IPS-11a (cell line): ENCODE data around the gene NOTCH2.

Experiments used
- H3K4me3 ChIP-seq: one replicate; pipeline ENCODE4 v1.5.1; 2013; ENCODE audit warnings: low read depth, low read length, control low read depth

NOTCH2 gene

DNA sequence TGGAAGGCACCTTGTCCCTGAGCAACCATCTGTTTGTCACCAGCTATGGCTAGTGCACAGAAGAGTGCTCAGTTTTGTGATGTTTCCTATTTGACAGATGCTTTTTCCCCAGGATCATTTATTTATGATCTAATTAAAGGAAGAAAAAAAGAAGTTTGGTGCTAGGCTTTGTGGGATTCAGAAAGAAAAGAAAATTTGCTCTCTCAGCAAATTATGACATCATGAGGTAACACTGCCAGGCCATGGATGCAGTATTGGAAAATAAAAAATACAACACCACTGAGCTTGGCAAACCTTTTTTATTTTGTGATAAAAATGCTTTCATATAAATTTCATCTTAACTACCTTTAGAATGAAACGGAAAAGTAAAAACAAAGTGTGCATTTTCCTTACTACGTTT lies 157.7 kb downstream of the NOTCH2 start:
- H3K4me3 ChIP-seq, result no peak overlapping the region

DNA sequence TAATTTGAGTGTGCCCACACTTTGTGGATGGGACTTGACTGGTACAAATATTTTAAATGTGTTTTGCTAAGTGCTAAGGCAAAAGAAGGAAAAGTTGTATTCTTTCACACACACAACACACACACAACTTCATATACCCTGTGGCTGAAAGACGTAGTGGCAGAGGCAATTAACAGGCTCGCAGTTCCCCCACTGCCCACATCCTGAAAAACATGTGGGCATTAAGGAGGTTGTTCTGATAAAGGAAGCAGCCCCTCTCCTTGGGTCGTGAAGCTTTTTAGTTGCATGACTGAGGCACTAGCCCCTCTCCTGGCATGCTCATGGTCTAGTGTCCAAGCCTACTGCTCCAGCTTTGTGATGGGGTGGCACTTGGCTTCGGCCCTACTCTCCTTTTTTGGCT lies 158.8 kb downstream of the NOTCH2 start:
- H3K4me3 ChIP-seq, result no peak overlapping the region

DNA sequence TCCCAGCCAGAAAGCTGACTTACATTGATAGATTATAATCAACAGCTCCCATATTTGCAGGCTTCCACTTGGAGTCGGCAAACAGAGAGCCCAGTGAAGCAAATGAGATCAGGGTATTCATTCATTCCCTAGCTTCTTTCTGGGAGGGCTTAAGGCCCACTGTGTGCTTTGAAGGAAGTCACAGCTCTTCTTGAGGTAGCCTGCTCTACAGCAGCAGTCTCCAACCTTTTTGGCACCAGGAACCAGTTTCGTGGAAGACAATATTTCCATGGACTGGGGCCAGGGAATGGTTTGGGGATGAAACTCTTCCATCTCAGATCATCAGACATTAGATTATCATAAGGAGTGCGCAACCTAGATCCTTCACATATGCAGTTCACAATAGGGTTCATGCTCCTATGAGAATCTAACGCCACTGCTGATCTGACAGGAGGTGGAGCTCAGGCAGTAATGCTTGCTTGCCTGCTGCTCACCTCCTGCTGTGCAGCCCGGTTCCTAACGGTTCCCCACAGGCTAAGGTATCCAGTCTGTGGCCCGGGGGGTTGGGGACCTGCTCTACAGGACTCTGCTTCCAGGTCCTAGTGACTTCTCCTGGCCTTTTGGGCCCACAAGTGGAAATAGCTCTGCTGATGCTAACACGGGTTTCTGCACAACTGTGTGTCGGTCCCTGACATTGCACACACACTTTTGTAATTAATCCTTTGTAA lies 159.4 kb downstream of the NOTCH2 start:
- H3K4me3 ChIP-seq, result no peak overlapping the region

DNA sequence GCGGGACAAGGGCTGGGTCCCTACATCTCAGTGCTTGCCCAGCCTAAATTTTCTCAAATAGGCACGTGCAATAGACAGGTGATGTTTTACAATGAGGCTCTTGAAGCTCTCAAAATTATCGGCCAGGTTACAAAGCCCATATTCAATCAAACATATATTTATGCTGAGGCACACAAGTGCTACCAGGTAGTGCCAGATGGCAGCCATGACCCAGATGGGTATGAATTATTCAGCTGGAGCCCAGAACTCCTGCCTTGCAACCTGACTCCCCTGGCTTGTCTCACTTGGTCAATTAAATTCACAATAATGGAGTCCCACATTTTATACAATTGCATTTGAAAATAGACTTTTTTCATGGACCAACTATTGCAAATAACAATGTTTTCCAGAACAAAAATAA lies 160.8 kb downstream of the NOTCH2 start:
- no peak overlapping the region for H3K4me3 ChIP-seq

DNA sequence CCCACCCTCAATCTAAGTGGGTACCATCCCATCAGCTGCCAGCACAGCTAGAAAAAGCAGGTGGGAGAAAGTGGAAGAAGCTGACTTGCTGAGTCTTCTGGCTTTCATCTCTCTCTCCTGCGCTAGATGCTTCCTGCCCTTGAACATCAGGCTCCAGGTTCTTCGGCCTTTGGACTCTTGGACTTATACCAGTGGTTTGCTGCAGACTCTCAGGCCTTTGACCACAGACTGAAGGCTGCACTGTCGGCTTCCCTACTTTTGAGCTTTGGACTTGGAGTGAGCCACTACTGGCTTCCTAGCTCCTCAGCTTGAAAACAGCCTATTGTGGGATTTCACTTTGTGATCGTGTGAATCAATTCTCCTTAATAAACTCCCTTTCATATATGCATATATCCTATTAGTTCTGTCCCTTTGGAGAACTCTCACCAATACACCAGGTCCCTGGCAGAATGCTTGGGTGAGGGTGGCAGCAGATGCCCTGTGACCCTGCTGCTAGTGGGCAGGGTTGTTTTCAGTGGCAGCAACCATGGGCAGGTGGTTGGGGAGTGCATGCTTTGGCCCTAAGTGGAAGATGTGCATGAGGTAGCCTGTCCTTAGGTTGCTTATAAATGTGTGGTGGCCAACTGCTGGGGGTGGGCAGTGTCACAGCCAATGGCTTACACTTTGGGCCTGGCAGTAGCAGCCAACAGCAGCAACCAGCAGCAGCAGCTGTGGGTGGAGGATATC lies 162.4 kb downstream of the NOTCH2 start:
- H3K4me3 ChIP-seq, result no peak overlapping the region

DNA sequence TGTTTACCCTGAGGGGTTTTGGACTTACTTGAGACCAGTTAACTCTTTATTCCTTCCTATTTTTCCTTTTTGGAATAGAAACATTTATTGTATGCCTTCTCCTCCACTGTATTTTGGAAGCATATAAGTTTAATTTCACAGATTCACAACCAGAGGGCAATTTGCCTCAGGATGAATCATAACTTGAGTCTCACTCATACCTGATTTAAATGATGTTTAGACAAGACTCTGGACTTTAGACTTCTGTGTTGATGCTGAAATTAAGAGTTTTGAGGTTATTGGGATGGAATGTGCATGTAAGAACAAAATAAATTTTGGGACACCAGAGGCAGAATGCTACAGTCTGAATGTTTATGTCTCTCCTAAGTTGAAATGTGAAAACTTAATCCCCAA lies 166.0 kb downstream of the NOTCH2 start:
- no peak overlapping the region for H3K4me3 ChIP-seq

DNA sequence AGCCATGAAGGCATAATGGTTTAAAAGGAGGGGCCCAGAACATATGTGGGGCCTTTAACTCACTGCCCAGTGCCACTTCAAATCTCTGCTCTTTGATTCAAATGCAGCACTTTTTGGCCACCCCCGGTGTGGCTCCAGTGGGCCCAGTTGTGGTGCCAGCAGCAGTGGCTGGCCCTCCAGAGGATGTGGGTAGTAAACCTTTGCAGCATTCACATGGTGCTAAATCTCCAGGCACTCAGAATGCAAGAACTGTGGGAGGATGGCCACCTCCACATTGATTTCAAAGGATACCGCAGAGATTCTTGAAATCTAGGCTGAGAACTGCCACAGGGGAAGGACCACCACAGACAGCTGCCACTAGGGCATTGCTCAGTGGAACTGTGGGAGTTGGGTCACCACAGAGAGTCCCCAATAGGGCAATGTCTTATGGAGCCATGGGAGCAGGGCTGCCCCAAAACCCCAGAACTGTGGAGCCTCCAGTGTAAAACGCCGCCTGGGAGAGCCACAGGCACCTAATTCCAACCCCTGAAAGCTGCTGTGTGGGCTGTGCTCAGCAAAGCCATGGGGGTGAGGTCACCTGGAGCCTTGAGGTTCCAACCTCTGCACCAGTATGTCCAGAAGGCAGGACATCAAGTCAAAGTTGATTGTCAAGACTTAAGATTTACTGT lies 166.6 kb downstream of the NOTCH2 start:
- no peak overlapping the region for H3K4me3 ChIP-seq

DNA sequence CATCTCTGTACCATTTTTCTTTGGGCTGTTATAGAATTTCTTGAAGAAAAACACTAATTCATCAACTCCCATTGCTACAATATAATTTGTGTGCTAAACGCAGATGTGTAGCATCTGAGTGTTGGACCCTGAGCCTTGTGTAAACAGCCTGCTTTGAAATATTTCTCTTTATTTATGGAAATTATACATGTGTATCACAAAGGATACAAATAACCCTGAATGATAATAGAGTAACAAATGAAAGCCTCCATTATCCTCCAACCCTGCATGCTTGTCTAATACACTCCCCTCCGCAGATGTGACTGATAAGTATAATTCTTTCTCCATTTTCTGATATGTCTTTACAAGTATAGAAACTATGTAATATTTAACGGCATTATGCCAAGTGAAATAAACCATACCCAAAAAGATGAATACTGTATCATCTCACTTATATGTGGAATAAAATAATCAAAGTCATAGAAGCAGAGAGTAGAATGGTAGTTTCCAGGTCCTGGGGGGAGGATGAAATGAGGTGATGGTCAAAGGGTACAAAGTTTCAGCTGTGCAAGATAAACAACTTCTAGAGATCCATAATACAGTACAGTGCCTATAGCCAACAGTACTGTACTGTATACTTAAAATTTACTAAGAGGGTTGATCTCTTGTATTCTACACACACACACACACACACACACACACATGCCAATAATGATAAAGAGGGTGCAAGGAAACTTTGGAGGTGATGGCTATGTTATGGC lies 170.3 kb downstream of the NOTCH2 start:
- H3K4me3 ChIP-seq, result no peak overlapping the region

DNA sequence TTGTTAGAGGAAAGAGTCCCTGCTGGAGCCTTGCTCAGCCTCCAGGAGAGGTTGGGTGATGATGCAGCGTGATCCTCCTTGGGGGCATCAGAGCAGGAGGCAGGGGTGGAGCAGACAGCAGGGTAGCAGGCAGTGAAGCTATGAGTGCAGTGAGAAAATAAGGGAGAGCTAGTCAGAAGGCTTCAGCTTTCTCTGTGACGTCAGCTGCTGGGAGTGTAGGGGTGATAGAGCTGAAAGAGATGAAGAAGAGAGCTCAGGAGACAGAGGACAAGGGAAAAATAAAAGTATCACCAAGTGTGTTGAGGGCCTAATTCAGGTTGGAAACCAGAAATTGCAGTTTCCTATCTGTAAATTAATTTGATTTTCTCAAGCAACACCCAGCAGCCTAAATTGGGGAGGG lies 170.9 kb downstream of the NOTCH2 start:
- no peak overlapping the region for H3K4me3 ChIP-seq

DNA sequence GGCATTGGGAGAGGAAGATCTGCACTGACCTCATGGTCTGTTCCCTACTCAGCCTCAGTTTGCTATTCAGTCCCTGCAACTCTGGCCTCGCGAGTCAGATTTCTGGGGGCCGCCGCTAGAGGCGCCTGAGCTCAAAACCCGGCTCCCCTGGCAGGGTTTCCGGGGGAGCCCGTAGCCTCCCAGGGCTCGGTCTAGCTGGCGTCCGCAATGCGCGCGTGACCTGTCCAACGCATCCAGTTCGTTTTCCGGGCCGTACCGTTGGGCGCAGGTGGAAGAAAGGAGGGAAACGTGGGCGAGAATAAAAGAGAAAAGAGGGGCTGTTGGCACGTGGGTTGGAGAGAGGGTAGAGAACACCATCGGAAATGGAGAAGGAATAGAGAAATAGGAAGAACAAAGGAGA lies 173.2 kb downstream of the NOTCH2 start, which contains the start of gene ADAM30:
Gene ADAM30 (minus strand): TSS at position 213 of the 400 bp plus-strand sequence. CDS start 179 bp downstream, at position 34.
- no peak within 1 kb of the TSS for H3K4me3 ChIP-seq

DNA sequence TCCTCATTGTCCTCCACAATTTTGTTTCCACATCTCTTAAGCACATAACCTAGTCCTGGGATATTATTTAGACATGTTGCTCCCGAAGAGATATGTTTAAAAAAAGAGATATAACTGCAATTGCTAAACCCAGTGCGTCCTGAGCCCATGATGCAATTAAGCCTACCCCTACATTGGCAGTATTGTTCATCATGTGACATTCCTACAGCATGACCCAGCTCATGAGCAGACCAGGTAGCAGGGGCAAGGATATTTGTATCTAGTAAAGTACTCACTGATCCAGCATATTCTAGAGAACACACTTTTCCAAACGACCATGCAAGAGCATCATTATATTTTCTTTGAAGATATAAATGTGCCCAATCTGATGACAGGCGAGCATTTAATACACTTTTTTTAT lies 174.4 kb downstream of the NOTCH2 start:
- H3K4me3 ChIP-seq, result no peak overlapping the region

DNA sequence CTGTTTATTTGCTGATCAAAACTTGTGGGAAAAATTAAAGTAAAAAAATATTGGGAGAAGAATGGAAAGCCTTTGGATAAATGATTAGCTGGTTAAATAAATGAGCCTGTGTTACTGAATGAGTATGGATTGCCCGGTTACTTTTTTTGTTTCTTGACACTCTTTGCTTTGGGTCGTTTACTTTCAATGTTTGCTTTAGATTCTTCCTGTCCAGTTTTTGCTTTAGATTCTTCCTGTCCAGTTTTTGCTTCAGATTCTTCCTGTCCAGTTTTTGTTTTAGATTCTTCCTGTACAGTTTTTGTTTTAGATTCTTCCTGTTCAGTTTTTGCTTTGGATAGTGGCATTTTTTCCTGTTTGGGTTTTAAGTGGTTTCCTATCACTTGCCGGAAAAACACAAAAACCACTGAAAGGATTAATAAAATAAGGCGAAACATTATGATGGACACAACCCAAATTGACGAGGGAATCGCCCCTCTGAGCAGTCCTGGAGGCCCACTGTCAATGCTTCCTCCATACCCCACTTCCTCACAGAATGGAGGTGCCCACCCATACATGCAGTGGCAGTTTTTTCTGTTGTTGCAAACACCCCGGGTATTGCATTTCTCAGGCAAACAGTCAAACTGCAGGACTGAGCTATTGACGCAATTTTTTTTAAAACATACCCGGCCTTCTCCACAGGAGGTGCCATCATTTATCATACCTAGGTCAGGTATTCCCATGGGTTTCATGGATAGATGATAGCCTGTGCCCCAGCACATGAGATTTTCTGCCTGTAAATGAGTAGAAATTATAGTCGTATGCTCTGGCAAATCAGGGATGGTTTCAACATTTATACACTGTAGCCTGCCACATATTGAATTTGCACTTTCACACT lies 175.4 kb downstream of the NOTCH2 start:
- no peak overlapping the region for H3K4me3 ChIP-seq

DNA sequence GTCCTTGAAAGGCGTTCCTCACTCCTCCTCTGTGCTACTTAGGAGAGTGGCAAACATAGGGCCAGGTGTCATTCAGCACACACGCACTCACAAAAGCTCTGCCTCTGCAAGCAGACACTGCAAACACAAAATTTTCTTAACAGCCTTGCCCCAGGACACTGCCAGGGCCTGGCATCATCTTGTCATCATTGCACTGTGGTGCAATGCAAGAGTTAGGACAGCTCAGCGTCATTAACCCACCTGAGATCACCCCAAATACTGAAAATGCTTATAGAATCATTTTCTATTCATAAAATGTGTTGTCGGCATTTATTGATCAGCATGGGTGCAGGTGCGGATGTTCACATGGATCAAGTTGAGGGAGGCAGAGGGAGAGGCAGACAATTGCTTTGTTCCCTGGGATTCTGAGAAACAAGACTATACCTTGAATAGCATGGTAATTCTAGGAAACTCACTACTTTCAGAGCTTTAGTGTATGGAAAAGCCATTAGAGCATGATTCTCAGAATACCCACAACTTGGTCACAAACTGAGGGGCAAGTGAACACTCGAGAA lies 176.1 kb downstream of the NOTCH2 start:
- no peak overlapping the region for H3K4me3 ChIP-seq

DNA sequence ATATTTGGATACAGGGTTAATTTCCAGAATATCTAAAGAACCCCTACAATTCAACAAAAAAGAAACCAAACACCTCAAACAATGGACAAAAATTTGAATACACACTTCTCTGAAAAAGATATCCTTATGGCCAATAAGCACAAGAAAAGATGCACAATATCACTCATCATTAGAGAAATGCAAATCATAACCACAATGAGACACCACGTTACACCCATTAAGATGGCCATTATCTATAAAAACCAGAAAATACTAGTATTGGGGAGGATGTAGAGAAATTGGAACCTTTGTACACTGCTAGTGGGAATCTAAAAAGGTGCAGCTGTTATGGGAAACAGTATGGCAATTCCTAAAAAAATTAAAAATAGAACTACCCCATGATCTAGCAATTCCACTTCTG lies 178.1 kb downstream of the NOTCH2 start:
- no peak overlapping the region for H3K4me3 ChIP-seq

DNA sequence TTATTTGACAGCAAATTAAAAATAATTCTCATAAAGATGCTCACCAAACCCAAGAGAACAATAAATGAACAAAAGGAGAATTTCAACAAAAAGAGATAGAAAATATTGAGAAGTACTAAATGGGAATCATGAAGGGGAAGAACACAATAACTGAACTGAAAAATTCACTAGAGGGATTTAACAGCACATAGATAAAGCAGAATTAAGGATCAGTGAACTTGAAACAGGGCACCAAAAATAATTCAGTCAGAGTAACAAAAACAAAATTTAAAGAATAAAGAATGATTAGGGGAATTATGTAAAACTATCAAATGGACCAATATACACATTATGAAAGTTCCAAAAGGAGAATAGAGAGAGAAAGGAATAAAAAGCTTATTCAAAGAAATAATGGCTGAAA lies 181.0 kb downstream of the NOTCH2 start:
- no peak overlapping the region for H3K4me3 ChIP-seq

DNA sequence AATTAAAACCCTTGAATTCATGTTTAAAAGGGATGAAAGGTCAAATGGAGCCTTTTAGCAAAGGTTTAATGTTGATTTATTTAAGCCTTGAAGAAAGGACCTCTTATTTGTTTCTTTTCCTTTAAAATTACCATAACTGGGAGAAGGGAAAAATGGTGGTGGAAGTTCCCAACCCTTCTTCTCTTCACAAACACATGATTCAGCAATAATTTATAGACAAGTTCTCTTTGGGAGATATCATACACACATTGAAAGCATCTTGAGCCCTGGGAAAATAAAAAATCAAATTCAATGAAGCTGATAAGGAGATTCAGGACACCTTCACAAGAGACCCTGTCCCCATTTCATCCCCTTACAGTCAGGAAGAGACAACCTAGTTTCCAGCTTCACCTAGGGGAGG lies 182.0 kb downstream of the NOTCH2 start:
- no peak overlapping the region for H3K4me3 ChIP-seq

DNA sequence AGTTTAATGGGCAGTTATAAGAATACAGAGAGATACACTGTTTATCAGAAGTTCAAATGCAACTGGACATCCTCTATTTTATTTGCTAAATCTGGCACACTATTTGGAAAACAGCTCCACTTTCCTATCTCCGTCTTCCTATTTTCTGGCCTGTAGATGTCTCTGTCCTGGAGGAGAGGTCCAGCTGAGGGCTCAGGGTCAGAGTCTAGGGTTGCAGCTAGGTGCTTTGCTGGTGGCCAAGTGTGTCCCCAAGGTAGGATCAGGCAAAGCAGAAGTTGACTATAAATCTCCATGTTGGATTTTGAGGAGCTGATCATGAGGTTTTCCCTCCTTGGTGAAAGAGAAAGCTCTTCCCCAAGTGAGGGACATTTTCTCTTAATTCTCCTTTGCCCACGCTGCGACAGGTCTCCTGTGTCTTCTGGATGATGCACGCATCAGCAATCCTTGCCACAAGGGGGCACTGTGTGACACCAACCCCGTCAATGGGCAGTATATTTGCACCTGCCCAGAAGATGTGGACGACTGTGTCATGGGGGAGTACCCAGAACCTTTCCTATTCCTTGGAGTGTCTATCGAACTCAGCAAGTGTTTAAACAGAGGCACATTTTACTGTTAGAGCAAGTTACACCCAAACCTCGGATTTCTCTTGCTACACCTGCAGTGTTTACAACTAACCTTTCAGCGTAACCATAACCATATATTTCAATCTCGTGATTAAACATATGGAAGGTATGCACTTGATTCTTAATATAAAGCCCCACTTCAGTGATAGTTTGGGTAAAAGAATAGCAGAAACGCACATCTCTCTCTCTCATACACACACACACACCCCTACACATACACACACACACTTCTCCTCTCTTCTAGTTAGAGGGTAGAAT lies 183.3 kb downstream of the NOTCH2 start:
- H3K4me3 ChIP-seq, result no peak overlapping the region

DNA sequence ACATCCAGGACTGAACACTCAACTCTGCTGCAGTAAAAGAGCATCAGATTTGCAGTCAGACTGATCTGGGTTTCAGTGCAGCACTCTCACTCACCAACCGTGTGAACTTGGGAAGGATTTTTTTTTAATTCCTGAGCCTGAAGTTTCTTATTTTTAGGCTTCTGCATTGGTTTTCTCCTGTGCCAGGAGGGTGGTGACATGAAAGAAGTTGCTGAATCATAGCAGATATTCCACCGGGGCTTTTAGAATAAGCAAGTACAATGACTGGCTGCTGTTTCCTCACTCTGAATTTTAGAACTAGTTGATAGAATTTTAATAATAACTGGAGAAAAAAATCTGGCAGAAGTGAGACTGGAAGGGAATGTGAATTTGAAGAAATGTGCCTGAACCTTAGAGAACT lies 184.8 kb downstream of the NOTCH2 start:
- no peak overlapping the region for H3K4me3 ChIP-seq

DNA sequence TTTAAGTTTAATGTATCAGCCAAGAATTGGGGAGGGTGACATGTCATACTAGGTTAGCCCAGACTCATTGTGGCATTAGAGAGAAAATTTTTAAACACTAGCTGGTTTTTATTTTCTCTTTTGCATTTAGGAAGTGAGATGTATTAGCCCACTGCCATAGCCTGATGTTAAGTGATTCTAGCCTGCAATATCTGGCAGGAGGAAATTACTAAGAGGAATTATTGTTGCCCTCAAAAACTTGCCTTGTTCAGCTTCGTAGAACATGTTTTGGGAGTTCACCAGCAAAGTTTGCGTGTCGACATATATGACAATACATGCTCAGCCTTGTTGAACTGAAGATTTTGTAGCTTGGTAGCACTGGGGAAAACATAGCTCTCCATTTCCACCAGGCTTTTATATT lies 185.6 kb downstream of the NOTCH2 start:
- H3K4me3 ChIP-seq, result no peak overlapping the region
